Sigmoid colon (tissue), 7 donors: ENCODE data around the gene NACC2. TPM values are rescaled to one million over a fixed set of nuclear protein-coding genes. Genes with fewer than 3 reads are reported as not detected.

Experiments
- DNase-seq: peaks from one replicate; pipeline ENCODE4 v3.0.0-alpha.2; 2019
- H3K27ac ChIP-seq, 4 donors: fragments of 200-600 bp; sonication (generic); one replicate each; pipeline ENCODE4 v1.5.1; 2016 to 2019; ENCODE audit warnings: mild to moderate bottlenecking in 1 of 4
- H3K27me3 ChIP-seq, 3 donors: fragments of 200-600 bp; sonication (generic); one replicate each; pipeline ENCODE4 v1.5.1; 2019; ENCODE audit warnings: mild to moderate bottlenecking in 1 of 3
- H3K36me3 ChIP-seq, 4 donors: fragments of 200-600 bp; sonication (generic); one replicate each; pipeline ENCODE4 v1.5.1; 2016 to 2019
- H3K4me1 ChIP-seq, 4 donors: fragments of 200-600 bp; sonication (generic); one replicate each; pipeline ENCODE4 v1.5.1; 2017 to 2019
- H3K4me3 ChIP-seq, 4 donors: fragments of 200-600 bp; sonication (generic); one replicate each; pipeline ENCODE4 v1.5.1; 2017 to 2019; ENCODE audit warnings: mild to moderate bottlenecking in 2 of 4, moderate library complexity in 1 of 4
- H3K9me3 ChIP-seq, 4 donors: fragments of 200-600 bp in 3 of 4; sonication (generic) in 3 of 4; one replicate each; pipeline versions ENCODE4 v1.5.1 to v1.6.1; 2013 to 2019
- CTCF ChIP-seq, 4 experiments: fragments of 450-650 bp in 3 of 4; fragments of 200-600 bp in 1 of 4; IDR thresholded peaks; one replicate each; pipeline ENCODE4 v1.5.1; 2016 to 2019; ENCODE audit warnings: antibody characterized with exemption in 4 of 4, mild to moderate bottlenecking in 3 of 4, moderate library complexity in 2 of 4
- EP300 ChIP-seq, 4 donors: sonication (generic); formaldehyde crosslinking; IDR thresholded peaks; one replicate each; pipeline ENCODE4 v1.6.1; 2017; ENCODE audit warnings: antibody characterized with exemption in 4 of 4
- POLR2A ChIP-seq, 2 donors: fragments of 450-650 bp; IDR thresholded peaks; one replicate each; pipeline ENCODE4 v1.6.1; 2016; ENCODE audit warnings: antibody characterized with exemption in 2 of 2, mild to moderate bottlenecking in 2 of 2, moderate library complexity in 2 of 2
- POLR2AphosphoS5 ChIP-seq, 4 donors: sonication (generic); formaldehyde crosslinking; IDR thresholded peaks; one replicate each; pipeline ENCODE4 v1.6.1; 2017; ENCODE audit warnings: antibody characterized with exemption in 4 of 4
- WGBS, 2 donors: extraction: QIAGEN DNeasy Blood & Tissue Kit; methylation state at CpG; one replicate each; pipeline ENCODE4 v1.1.7; 2013; 5-methylcytosine and 5-hydroxymethylcytosine counted together
- intact Hi-C: fragments of 100-400 bp; cut with DNase I; formaldehyde crosslinking; loops from one replicate; pipeline ENCODE4 v1.15.1; 2023
- polyA plus RNA-seq, 3 donors: library from polyadenylated mRNA; stranded (reverse); fragments of 200-250 nt; gene quantifications; one replicate each; pipeline ENCODE4 v1.2.3, GENCODE V29; 2013
- total RNA-seq, 4 donors: library from RNA; depleted of rRNA; stranded (reverse); fragments of >200 nt; gene quantifications; one replicate each; pipeline ENCODE4 v1.1.0, GENCODE V29; 2016
- donor health status: healthy with polysubstance abuse.
- donor health status: Bipolar disorder and iron deficiency.
- donor health status: healthy.

NACC2 gene
- total and polyA plus RNA-seq, 7 donors, result 3.6 to 80.0 (median 41.6) TPM

- 87 to 91% methylated on average over 24 of the region's 24 CpGs for WGBS, 2 donors
- DNase-seq, result peak; percentile 63
- H3K4me1 ChIP-seq, result peaks cover 0 to 97% (median 91%) of the 10 kb centered on the region in 4 donors
- H3K27me3 ChIP-seq, result no peaks in the 10 kb centered on the region
- H3K27ac ChIP-seq, result peak overlapping the region; percentile 74 to 88 (median 79)
- H3K36me3 ChIP-seq, result peaks cover 0 to 10% (median 0%) of the 10 kb centered on the region in 4 donors
- intact Hi-C loops, result no loop called here
- TF ChIP-seq CTCF (IDR thresholded peaks at IDR 0.05) (no peak), EP300 (IDR thresholded peaks at IDR 0.05) (no peak), POLR2A (IDR thresholded peaks at IDR 0.05) (no peak), POLR2AphosphoS5 (IDR thresholded peaks at IDR 0.05) (no peak)
- peak overlapping the region in 1 of 4 donors; percentile 22 for H3K4me3 ChIP-seq
- H3K9me3 ChIP-seq, result no peaks in the 10 kb centered on the region
Observed at GRCh38 chr9:136081826-136082495, 13.1 kb downstream of the NACC2 start.

GRCh38 chr9:136081113-136081825 lies 13.8 kb downstream of the NACC2 start:
- Histone ChIP-seq H3K4me3 (peak overlapping the region in 1 of 4 donors; percentile 22), H3K27me3 (no peaks in the 10 kb centered on the region), H3K9me3 (no peaks in the 10 kb centered on the region), H3K27ac (peak overlapping the region; percentile 74 to 88 (median 79)), H3K4me1 (peaks cover 0 to 92% (median 86%) of the 10 kb centered on the region in 4 donors), H3K36me3 (peaks cover 0 to 10% (median 0%) of the 10 kb centered on the region in 4 donors)
- 78 to 84% methylated on average over 27 of the region's 27 CpGs for WGBS, 2 donors
- TF ChIP-seq CTCF (IDR thresholded peaks at IDR 0.05), result no peak
- no peak for TF ChIP-seq POLR2A (IDR thresholded peaks at IDR 0.05)
- peak in 1 of 4 donors; percentile 27 for TF ChIP-seq POLR2AphosphoS5 (IDR thresholded peaks at IDR 0.05)
- TF ChIP-seq EP300 (IDR thresholded peaks at IDR 0.05), result no peak
- peak; percentile 87 for DNase-seq
- intact Hi-C loops, result no loop called here

GRCh38 chr9:136080716-136081112 lies 14.4 kb downstream of the NACC2 start:
- peak; percentile 66 for DNase-seq
- no peak overlapping the region for H3K4me3 ChIP-seq
- peak overlapping the region; percentile 74 to 88 (median 79) for H3K27ac ChIP-seq
- peaks cover 0 to 10% (median 0%) of the 10 kb centered on the region in 4 donors for H3K36me3 ChIP-seq
- 85 to 90% methylated on average over 23 of the region's 23 CpGs for WGBS, 2 donors
- H3K9me3 ChIP-seq, result no peaks in the 10 kb centered on the region
- no peaks in the 10 kb centered on the region for H3K27me3 ChIP-seq
- peaks cover 0 to 91% (median 87%) of the 10 kb centered on the region in 4 donors for H3K4me1 ChIP-seq
- TF ChIP-seq POLR2AphosphoS5 (IDR thresholded peaks at IDR 0.05), result no peak
- TF ChIP-seq EP300 (IDR thresholded peaks at IDR 0.05), result no peak
- TF ChIP-seq POLR2A (IDR thresholded peaks at IDR 0.05), result no peak
- TF ChIP-seq CTCF (IDR thresholded peaks at IDR 0.05), result no peak
- intact Hi-C loops, result no loop called here

GRCh38 chr9:136079916-136080246 lies 15.2 kb downstream of the NACC2 start:
- Histone ChIP-seq H3K4me3 (no peak overlapping the region), H3K36me3 (peaks cover 0 to 13% (median 0%) of the 10 kb centered on the region in 4 donors), H3K9me3 (no peaks in the 10 kb centered on the region), H3K4me1 (peaks cover 0 to 93% (median 88%) of the 10 kb centered on the region in 4 donors), H3K27me3 (no peaks in the 10 kb centered on the region), H3K27ac (peak overlapping the region; percentile 74 to 88 (median 79))
- no peak for TF ChIP-seq POLR2AphosphoS5 (IDR thresholded peaks at IDR 0.05)
- intact Hi-C loops, result no loop called here
- WGBS, 2 donors, result 66 to 69% methylated on average over 6 of the region's 6 CpGs
- peak; percentile 71 for DNase-seq

GRCh38 chr9:136079211-136079915 lies 15.7 kb downstream of the NACC2 start:
- no peak overlapping the region for H3K4me3 ChIP-seq
- H3K4me1 ChIP-seq, result peaks cover 0 to 91% (median 87%) of the 10 kb centered on the region in 4 donors
- intact Hi-C loops, result no loop called here
- peak; percentile 78 for DNase-seq
- H3K9me3 ChIP-seq, result no peaks in the 10 kb centered on the region
- H3K27me3 ChIP-seq, result no peaks in the 10 kb centered on the region
- WGBS, 2 donors, result 61 to 74% methylated on average over 16 of the region's 16 CpGs
- TF ChIP-seq POLR2A (IDR thresholded peaks at IDR 0.05) (no peak), POLR2AphosphoS5 (IDR thresholded peaks at IDR 0.05) (no peak), CTCF (IDR thresholded peaks at IDR 0.05) (no peak), EP300 (IDR thresholded peaks at IDR 0.05) (no peak)
- H3K36me3 ChIP-seq, result peaks cover 0 to 17% (median 0%) of the 10 kb centered on the region in 4 donors
- peak overlapping the region; percentile 74 to 88 (median 79) for H3K27ac ChIP-seq
